Breast epithelium (tissue), 4 donors: Measurements from ENCODE around the gene SMIM1. TPM values are rescaled to one million over a fixed set of nuclear protein-coding genes. Genes with fewer than 3 reads are reported as not detected.
"Not testable (repeated sequence)": the region's sequence is repeated elsewhere in the genome, so short reads cannot be mapped to it uniquely, and the experiment has no call there.

ENCODE experiments used
- DNase-seq, 2 donors: peaks; one replicate each; pipeline ENCODE4 v3.0.0-alpha.2; 2019; ENCODE audit warnings: low spot score in 2 of 2
- H3K27ac ChIP-seq, 2 donors: fragments of 200-600 bp; sonication (generic) in 1 of 2; one replicate each; pipeline ENCODE4 v1.5.1; 2016 to 2019; ENCODE audit warnings: mild to moderate bottlenecking in 1 of 2
- H3K27me3 ChIP-seq, 2 donors: fragments of 200-600 bp; sonication (generic) in 1 of 2; one replicate each; pipeline versions ENCODE4 v1.5.1 to v1.6.0; 2017 to 2019; ENCODE audit warnings: control low read depth in 1 of 2, mild to moderate bottlenecking in 1 of 2
- H3K36me3 ChIP-seq: fragments of 200-600 bp; one replicate; pipeline ENCODE4 v1.5.1; 2019
- H3K4me1 ChIP-seq, 2 donors: fragments of 200-600 bp; sonication (generic); one replicate each; pipeline ENCODE4 v1.5.1; 2016 to 2019; ENCODE audit warnings: control low read depth in 1 of 2
- H3K4me3 ChIP-seq, 3 donors: fragments of 200-600 bp; sonication (generic); 1 replicate in 2 of 3; 2 replicates in 1 of 3; pipeline ENCODE4 v1.5.1; 2016 to 2019; ENCODE audit warnings: mild to moderate bottlenecking in 3 of 3, moderate library complexity in 2 of 3
- H3K9me3 ChIP-seq, 2 donors: fragments of 200-600 bp; sonication (generic) in 1 of 2; one replicate each; pipeline ENCODE4 v1.5.1; 2016 to 2019; ENCODE audit warnings: control low read depth in 1 of 2
- POLR2A ChIP-seq: fragments of 450-650 bp; IDR thresholded peaks from one replicate; pipeline ENCODE4 v1.6.1; 2016; ENCODE audit warnings: antibody characterized with exemption, mild to moderate bottlenecking, moderate library complexity
- POLR2AphosphoS5 ChIP-seq, 3 donors: sonication (generic); formaldehyde crosslinking; IDR thresholded peaks; one replicate each; pipeline ENCODE4 v1.6.1; 2017; ENCODE audit warnings: antibody characterized with exemption in 3 of 3
- intact Hi-C: fragments of 100-400 bp; cut with DNase I; formaldehyde crosslinking; loops from one replicate; pipeline ENCODE4 v1.15.1; 2023; ENCODE audit warnings: low total_unique reads
- total RNA-seq, 3 donors: library from RNA; depleted of rRNA; stranded (reverse); fragments of >200 nt; gene quantifications; one replicate each; pipeline ENCODE4 v1.1.0, GENCODE V29; 2016
- TF ChIP-seq, protein P1 (sequence below), 3 donors: fragments of 450-650 bp; IDR thresholded peaks; one replicate each; pipeline ENCODE4 v1.5.1; 2016 to 2017; ENCODE audit warnings: antibody characterized with exemption in 3 of 3, mild to moderate bottlenecking in 3 of 3, moderate library complexity in 3 of 3

The SMIM1 gene
- total RNA-seq, 3 donors from 2014 or later = 1.3 to 4.7 (median 4.6) TPM

DNA sequence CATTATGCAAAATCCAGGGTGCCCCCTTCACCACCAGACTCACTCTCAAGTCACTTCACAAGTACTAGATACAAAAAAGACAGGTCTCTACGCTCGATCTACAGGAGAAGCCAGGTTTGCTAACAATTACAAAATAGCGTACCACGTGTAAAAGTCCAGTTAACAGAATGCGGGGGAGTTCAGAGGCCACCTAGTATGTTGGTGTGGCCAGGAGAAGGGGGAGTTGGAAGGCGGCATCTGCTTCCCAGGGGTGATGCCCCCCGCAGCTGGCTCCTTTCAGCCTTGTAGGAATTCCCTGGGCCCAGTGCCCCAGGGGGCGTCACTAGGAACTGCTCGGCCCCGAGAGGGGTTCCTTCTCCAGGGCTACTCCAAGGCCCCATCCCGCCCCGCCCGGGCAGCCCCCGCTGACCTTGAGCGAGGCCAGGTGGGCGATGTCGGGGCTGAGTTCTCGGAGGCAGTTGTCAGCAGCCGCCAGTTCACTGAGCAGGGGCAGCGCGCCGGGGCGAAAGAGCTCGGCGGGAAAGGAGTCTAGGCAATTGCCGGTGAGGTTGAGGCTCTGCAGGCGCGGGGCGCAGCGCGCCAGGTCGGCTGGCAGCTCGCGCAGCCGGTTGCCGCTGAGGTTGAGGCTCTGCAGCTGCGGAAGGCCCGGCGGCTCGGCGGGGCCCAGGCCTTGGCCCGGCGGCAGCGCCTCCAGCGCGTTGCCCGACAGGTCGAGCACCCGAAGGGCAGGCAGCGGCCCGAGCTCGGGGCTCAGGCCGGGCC lies 23.1 kb downstream of the SMIM1 start:
- intact Hi-C loops = no loop called here
- no peak for TF ChIP-seq POLR2AphosphoS5 (IDR thresholded peaks at IDR 0.05)
- TF ChIP-seq, protein P1, sequence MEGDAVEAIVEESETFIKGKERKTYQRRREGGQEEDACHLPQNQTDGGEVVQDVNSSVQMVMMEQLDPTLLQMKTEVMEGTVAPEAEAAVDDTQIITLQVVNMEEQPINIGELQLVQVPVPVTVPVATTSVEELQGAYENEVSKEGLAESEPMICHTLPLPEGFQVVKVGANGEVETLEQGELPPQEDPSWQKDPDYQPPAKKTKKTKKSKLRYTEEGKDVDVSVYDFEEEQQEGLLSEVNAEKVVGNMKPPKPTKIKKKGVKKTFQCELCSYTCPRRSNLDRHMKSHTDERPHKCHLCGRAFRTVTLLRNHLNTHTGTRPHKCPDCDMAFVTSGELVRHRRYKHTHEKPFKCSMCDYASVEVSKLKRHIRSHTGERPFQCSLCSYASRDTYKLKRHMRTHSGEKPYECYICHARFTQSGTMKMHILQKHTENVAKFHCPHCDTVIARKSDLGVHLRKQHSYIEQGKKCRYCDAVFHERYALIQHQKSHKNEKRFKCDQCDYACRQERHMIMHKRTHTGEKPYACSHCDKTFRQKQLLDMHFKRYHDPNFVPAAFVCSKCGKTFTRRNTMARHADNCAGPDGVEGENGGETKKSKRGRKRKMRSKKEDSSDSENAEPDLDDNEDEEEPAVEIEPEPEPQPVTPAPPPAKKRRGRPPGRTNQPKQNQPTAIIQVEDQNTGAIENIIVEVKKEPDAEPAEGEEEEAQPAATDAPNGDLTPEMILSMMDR (IDR thresholded peaks at IDR 0.05) = no peak
- TF ChIP-seq POLR2A = no peak
- Histone ChIP-seq H3K4me1 (peaks cover 11 to 19% of the 10 kb centered on the region in 2 donors), H3K27ac (peak overlapping the region; percentile 54 to 64), H3K9me3 (no peaks in the 10 kb centered on the region), H3K4me3 (peak overlapping the region; percentile 78 to 99 (median 99)), H3K27me3 (no peaks in the 10 kb centered on the region), H3K36me3 (no peaks in the 10 kb centered on the region)
- DNase-seq = no peak

DNA sequence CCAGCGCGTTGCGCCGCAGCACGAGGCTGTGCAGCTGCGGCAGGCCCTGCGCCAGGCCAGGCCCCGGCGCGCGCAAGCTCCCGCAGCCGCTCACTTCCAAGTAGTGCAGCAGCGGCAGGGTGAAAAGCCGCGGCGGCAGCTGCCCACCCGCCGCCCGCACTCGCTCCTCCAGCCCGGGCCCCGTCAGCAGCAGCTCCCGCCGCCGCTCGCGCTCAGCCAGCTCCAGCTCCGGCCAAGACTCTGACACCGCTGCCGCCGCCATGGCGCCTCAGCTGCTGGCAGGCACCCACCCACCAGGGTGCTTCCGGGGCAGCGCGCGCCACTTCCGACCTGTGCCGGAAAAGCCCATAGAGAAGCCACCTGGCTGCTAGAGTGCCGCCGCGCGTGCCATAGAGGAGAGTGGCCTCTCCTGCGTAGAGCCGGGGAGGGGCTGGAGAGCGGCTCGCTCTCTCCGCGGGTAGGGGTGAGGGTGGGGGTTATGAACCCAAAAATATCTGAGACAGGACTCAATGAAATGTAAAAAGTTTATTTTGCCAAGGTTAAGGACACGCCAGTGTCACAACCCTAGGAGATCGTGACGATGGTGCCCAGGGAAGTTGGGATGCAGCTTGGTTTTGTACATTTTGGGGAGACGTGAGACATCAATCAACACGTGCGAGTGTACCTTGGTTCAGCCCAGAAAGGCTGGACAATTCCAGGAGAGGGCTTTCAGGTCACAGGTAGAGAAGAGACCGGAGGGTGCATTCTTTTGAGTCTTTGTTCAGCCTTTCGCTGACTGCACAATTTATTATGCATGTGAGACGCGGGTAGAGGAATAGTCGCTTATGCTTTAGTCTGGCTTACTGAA lies 23.9 kb downstream of the SMIM1 start, which contains the start of gene LRRC47:
LRRC47 (minus strand) TSS at position 284 of the 847 bp plus-strand sequence; CDS start at position 262, 22 bp downstream.
- intact Hi-C loops = no loop called here
- H3K9me3 ChIP-seq = no peaks in the 10 kb centered on the region
- H3K27ac ChIP-seq = peak within 1 kb of the TSS; percentile 54 to 64
- H3K4me3 ChIP-seq = peak within 1 kb of the TSS; percentile 78 to 99 (median 99)
- no peaks in the 10 kb centered on the region for H3K27me3 ChIP-seq
- TF ChIP-seq POLR2AphosphoS5 (IDR thresholded peaks at IDR 0.05) = peak; percentile 74 to 79 (median 78)
- TF ChIP-seq, protein P1 (IDR thresholded peaks at IDR 0.05) = no peak
- DNase-seq = peak; percentile 89 to 92
- no peaks in the 10 kb centered on the region for H3K36me3 ChIP-seq
- H3K4me1 ChIP-seq = peaks cover 11 to 19% of the 10 kb centered on the region in 2 donors

DNA sequence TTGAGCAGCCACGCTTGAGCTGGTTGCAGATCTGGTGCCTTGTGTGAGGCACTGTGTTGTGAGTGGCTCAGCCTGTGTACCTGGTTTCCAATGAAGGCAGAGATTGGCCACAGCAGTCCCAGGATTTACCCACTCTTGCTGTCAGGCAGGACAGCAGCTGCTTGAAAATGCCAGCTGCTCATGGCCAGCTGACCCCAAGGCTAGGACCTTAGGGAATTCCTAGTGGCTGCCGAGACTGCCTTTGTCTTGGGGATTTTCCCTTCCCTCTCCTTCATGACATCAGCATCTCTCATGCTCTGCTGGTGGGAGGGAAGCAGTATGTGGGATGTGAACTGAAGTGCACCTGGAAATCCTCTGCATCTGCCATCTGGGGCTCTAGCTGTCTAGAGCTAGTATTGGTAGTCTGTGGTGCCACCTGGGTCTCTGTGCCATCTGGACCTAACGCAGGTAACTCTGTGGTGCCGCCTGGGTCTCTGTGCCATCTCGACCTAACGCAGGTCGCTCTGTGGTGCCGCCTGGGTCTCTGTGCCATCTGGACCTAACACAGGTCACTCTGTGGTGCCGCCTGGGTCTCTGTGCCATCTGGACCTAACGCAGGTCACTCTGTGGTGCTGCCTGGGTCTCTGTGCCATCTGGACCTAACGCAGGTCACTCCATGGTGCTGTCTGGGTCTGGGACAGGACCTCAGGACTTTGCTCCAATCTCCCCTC lies 27.6 kb downstream of the SMIM1 start:
- Histone ChIP-seq H3K4me3 (no peak overlapping the region), H3K36me3 (no peaks in the 10 kb centered on the region), H3K9me3 (no peaks in the 10 kb centered on the region), H3K27ac (no peak overlapping the region), H3K4me1 (peaks cover 4 to 6% of the 10 kb centered on the region in 2 donors), H3K27me3 (peaks cover 0 to 8% of the 10 kb centered on the region in 2 donors)
- TF ChIP-seq POLR2A (no peak), POLR2AphosphoS5 (IDR thresholded peaks at IDR 0.05) (no peak)
- TF ChIP-seq, protein P1 (IDR thresholded peaks at IDR 0.05) = no peak
- intact Hi-C loops = no loop called here
- no peak for DNase-seq

DNA sequence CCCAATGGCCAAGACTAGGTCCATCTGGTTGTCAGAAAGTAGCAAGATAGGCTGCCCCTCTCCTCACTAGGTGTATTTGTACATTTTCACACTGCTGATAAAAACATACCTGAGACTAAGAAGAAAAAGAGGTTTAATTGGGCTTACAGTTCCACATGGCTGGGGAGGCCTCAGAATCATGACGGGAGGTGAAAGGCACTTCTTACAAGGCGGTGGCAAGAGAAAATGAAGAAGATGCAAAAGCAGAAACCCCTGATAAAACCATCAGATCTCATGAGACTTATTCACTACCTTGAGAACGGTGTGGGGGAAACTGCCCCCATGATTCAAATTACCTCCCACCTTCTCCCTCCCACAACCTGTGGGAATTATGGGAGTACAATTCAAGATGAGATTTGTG lies 28.2 kb downstream of the SMIM1 start:
- H3K27ac ChIP-seq, intact Hi-C loops, H3K27me3 ChIP-seq, DNase-seq, H3K36me3 ChIP-seq, H3K4me1 ChIP-seq, H3K4me3 ChIP-seq, H3K9me3 ChIP-seq: not testable (repeated sequence)

DNA sequence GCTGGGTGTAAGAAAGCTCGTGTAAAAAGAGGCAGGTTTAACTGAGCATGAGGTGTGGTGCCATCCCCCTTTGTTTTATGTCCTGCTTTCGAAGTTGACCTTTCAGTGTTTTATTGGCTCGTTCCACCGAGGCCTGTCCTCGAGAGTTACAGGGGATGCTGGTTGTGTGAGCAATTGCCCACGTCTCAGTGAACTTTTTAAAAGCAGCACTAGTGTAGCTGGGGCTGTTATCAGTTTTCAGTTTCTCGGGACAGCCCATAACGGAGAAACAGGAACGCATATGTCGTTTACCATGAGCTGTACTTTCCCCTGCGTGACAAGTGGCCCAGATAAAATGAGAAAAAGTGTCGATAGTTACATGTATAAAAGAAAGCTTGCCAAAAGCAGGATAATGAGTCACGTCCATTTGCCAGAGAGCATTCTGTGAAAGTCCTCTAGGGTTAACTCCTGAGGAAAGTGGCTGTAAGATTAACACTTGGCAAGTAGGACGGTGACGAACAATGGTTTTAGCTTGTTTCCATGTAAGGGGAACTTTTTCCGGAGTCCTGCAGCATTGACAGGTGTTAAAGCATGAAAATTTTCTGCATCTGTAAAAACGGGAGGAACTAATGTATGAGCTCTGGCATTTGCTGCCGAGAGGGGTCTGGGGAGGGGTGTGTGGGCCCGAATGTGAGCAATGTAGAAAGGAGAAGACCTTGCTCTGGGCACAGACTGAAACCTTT lies 31.5 kb downstream of the SMIM1 start:
- H3K27ac ChIP-seq = no peak overlapping the region
- no peak overlapping the region for H3K4me3 ChIP-seq
- H3K4me1 ChIP-seq = no peaks in the 10 kb centered on the region
- H3K9me3 ChIP-seq = no peaks in the 10 kb centered on the region
- no peaks in the 10 kb centered on the region for H3K36me3 ChIP-seq
- DNase-seq = no peak
- H3K27me3 ChIP-seq = peaks cover 0 to 8% of the 10 kb centered on the region in 2 donors
- intact Hi-C loops = no loop called here
- TF ChIP-seq POLR2AphosphoS5 (IDR thresholded peaks at IDR 0.05) (no peak), POLR2A (no peak)
- TF ChIP-seq, protein P1 (IDR thresholded peaks at IDR 0.05) = no peak

DNA sequence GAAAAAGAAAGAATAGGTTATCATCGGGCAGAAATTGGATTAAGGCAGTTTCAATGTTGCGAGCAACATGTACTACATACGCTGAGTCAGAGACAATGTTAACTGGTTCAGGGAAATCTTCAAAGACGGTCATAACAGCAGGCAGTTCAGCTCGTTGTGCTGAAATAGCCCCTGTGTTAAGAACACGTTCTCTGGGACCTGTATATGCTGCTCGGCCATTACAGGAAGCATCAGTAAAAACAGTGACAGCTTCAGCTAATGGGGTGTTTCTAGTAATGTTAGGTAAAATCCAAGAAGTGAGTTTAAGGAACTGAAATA lies 32.0 kb downstream of the SMIM1 start:
- H3K27me3 ChIP-seq, H3K9me3 ChIP-seq, H3K4me3 ChIP-seq, intact Hi-C loops, DNase-seq, H3K36me3 ChIP-seq, H3K4me1 ChIP-seq, H3K27ac ChIP-seq: not testable (repeated sequence)
